T-helper 2 cell (primary cell): Measurements from ENCODE around the gene DDX6.
A peak's percentile ranks its signal among the peaks of the same experiment; 100 is the strongest.
"Not testable (repeated sequence)": the region's sequence is repeated elsewhere in the genome, so short reads cannot be mapped to it uniquely, and the experiment has no call there.

Source experiments
- DNase-seq, 5 experiments: peaks; one replicate each; pipeline versions ENCODE4 v3.0.0 to v3.0.0-alpha.2; 2012 to 2022

DDX6 gene

DNA sequence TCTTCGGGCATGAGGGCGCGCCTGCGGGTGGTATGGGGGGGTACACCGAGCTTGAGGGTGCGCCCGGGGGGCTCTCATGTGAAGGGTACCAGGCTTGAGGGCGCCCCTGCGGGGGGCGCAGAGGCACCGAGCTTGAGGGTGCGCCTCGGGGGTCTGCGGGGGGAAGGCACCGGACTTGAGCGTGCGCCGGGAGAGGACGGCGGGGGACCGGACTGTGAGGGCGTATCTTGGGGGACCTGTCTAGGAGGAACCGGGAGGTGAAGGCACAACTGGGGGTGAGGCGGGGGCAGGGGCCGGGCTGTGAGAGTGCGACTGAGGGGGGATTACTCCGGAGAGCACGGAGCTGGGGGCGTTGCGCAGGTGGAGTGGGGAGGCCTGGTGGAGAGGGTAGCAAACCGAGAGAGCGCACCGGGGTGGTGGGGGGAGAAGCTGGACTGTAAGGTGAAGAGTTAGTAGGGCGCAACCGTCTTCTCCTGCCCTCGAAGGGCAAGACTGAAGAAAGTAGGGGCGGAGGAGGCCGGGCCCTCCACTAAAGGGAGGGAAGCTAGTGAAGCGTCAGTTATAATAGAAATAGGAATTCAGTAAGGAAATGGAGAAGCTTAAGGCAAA lies 1.1 kb upstream of the DDX6 start:
- DNase-seq, result peak in 3 of 5 experiments; percentile 23 to 54 (median 30)

- DNase-seq, result peak in 4 of 5 experiments; percentile 16 to 70 (median 36)
These were observed 430 bp downstream of the DDX6 start for GRCh38 chr11:118790357-118791110.

DNA sequence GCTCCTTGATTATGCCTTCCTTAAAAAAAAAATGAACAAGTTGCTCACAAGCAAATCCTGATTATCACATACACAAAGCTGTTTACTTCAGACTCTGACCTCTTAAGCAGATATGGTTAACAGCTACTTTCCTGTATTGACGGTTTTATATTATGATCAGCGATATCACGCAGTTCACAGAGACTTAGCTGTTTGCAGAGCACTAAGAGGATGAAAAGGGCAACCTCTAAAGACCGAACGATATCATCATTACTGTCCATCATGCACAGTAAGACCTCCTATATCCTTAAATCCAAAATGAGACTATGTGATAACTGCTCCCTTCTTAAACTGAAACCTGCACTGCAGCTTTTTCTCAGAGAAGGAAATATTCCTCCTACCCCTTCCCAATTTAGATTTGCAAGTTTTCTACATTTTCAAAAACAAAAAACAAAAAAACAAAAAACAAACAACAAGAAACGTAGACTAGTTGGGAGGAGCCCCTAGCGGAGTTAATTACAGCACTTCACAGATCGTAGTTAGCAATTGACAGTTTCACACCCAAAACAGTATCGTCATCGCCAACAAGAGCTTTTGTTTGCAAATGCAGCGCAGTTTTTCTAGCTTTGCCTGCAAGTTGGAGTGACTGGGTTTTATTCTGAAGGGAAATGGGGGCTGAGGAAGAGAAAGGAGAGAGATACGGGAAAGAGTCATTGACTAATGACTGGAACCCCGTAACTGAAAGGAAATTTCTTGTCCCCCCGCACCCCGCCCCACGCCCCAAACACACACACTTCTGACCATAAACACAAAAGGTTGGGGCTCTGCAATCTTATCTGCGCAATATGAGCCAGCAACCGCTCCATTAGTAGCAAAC lies 1.2 kb downstream of the DDX6 start:
- peak in 2 of 5 experiments; percentile 45 to 81 for DNase-seq

GRCh38 chr11:118786657-118787056 lies 4.3 kb downstream of the DDX6 start:
- DNase-seq, result no peak

DNA sequence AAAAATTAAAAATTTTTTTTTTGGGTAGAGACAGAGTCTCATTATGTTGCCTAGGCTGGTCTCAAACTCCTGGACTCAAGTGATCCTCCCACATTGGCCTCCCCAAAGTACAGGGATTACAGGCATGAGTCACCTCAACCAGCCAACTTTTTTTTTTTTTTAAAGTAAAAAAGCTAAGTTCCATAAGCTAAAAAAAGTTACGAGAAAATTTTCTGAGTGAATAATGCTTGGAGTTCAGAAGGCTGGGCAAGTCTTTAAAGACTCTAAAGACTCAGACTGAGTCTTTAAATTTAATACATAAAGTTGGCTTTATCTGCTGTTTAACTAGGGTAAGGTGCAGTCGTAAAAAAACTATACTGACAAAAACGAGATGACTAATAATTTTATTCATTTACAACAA lies 5.6 kb downstream of the DDX6 start:
- DNase-seq, result peak in 1 of 5 experiments; percentile 13

- no peak for DNase-seq
These were observed 7.1 kb downstream of the DDX6 start for GRCh38 chr11:118783724-118784495.

GRCh38 chr11:118783324-118783723 lies 7.6 kb downstream of the DDX6 start:
- not testable (repeated sequence) for DNase-seq

- no peak for DNase-seq
These were observed 12.1 kb downstream of the DDX6 start for GRCh38 chr11:118778898-118779297.

DNA sequence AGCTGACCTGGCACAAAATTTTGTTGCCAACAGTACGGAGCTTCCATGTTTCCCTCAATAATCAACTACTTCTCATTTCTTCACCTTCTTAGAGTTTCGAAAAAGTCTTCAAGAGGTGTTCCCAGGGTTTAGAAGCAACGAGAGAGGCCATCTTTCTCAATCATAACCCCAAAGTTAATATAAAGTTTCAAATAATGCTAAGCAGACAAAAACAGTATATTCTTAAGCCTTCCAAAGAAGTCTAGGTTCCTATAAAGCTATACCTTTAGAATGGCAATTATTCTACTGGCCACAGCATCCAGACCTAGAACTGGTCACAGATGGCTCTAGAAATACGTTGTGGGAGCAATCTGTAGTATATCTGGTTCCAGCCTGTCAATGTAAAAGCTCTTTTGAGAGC lies 16.9 kb downstream of the DDX6 start:
- no peak for DNase-seq

DNA sequence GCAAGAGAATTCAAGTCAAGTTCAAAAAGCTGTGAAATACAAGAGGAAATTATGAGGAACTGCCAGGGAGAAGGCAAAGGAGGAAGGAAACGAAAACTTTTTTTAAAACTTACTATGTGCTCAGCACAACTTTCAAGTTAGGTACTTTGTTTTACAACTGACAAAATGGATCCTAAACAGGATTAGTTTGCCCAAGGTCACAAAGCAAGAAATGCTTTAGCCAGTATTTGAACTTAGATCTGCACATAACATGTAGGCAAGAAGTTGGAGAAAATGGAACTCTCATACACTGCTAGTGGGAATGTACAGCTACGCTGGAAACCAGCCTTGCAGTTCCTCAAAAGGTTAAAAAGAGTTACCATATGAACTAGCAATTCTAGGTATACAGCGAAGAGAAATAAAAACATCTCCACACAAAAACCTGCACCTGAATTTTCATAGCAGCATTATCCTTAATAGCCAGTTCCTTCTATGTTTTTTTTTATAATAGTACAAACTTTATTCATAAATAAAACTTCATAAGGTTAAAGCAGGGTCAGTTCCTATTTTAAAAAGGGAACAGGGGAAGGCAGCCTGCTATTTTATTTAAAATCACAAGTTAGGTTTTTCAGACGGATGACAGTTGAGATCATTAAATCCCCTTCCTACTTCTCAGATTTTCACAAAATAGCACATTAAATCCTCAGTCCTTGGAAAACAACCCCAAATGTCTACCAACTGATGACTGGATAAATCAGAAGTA lies 19.2 kb downstream of the DDX6 start:
- no peak for DNase-seq

- no peak for DNase-seq
These were observed 22.3 kb downstream of the DDX6 start for GRCh38 chr11:118768690-118769089.

DNA sequence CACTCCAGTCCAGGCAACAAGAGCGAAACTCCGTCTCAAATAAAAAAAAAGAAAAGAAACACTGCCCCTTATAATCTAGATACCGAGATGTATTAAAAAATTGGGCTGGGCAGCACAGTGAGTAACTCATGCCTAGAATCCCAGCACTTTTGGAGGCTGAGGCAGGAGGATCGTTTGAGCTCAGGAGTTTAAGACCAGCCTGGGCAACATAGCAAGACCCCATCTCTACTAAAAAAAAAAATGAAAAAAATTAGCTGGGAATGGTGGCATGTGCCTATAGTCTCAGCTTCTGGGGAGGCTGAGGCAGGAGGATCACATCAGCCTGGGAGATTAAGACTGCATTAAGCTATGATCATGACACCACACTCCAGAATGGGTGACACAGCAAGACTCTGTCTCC lies 24.9 kb downstream of the DDX6 start:
- DNase-seq, result no peak

GRCh38 chr11:118765095-118765691 lies 25.8 kb downstream of the DDX6 start:
- not testable (repeated sequence) for DNase-seq

GRCh38 chr11:118763041-118763440 lies 27.9 kb downstream of the DDX6 start:
- DNase-seq, result no peak

DNA sequence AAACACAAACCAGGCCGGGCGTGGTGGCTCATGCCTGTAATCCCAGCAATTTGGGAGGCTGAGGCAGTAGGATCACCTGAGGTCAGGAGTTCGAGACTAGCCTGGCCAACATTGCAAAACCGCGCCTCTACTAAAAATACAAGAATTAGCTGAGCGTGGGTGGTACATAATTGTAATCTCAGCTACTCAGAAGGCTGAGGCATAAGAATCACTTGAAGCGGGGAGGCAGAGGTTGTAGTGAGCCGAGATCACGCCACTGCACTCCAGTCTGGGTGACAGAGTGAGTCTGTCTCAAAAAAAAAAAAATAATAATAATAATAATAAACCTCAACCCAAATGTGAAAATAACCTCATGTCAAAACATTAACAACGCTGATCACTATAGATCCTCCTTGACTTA lies 29.0 kb downstream of the DDX6 start:
- not testable (repeated sequence) for DNase-seq

GRCh38 chr11:118757876-118758399 lies 33.0 kb downstream of the DDX6 start:
- no peak for DNase-seq

DNA sequence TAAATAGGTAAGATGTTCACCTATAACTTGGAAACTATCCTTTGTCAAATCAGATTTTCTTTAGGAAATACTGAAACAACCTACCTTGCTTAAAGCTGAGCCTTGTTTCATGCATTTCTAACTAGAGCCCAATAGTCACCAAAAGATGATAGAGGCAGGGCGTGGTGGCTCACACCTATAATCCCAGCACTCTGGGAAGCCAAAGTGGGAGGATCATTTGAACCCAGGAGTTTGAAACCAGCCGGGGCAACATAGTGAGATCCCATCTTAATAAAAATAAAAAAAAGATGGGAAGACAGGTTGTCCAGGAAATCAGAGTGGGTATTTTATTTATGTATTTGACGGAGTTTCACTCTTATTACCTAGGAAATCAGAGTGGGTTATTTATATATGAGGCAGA lies 38.3 kb downstream of the DDX6 start:
- DNase-seq, result no peak

GRCh38 chr11:118749429-118749828 lies 41.5 kb downstream of the DDX6 start:
- DNase-seq, result no peak

GRCh38 chr11:118748056-118748455 lies 42.9 kb downstream of the DDX6 start:
- DNase-seq, result no peak

DNA sequence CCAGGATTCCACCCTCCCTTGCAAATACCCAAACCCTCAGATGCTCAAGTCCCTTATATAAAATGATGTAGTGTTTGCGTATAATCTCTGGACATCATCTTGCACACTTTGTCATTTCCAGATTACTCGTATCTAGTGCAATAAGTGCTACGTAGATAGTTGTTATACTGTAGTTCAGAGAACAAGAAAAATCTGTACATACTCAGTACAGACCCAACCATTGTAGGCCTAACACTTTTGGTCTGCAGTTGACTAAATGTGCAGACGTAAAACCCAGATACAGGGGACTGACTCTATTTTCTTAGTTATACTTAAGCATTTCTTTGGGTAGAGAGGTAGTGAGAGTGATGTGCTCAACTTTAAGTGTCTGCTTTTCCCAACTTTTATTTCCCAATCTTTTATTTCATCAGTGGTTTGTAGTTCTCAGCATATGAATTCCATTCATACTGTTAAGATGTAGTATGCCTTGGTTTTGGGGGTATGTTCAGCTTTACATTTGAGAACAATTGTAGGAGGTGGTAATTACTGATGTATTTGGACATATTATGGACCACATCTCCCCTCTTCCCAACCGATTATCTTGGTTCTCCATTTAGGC lies 43.9 kb downstream of the DDX6 start:
- DNase-seq, result no peak

DNA sequence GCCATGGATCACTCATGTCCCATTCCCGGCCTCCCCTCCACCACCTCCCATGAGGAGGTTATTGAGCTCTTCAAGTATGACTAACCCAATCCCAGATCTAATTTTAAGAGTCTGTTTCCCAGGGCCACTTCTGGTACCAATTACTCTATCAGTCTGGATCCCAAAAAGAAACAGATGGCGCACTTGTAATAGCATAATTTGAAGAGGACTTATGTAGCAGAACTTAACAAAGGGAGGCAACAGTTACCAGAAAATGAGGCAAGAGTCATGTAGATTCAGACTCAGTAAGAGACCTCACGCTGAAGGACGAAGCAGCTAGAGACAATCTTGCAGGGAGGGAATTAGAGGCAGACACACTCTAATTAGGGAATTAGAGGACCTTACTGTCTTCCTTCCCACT lies 46.9 kb downstream of the DDX6 start:
- no peak for DNase-seq
